ENCODE measurements around the gene MYOF.

DNA sequence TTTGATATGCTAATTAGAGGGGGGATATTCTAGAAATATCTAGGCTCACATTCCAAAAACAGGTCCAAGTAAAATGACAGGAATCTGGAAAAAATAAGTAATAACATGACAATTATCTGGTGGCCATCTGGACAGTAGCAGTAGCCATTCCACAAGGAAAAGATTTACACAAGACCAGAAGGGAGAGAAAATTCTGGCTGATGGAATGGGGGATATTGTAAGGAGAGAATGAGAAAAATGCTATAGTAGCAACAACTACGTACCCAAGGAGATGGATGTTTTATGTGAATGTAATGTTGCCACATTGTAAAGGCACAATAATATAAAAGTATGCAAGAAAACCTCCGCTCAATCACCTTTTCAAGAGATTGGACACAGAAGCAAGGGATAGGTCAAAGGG lies 5.4 kb downstream of the MYOF start:
- TF ChIP-seq, protein P1, sequence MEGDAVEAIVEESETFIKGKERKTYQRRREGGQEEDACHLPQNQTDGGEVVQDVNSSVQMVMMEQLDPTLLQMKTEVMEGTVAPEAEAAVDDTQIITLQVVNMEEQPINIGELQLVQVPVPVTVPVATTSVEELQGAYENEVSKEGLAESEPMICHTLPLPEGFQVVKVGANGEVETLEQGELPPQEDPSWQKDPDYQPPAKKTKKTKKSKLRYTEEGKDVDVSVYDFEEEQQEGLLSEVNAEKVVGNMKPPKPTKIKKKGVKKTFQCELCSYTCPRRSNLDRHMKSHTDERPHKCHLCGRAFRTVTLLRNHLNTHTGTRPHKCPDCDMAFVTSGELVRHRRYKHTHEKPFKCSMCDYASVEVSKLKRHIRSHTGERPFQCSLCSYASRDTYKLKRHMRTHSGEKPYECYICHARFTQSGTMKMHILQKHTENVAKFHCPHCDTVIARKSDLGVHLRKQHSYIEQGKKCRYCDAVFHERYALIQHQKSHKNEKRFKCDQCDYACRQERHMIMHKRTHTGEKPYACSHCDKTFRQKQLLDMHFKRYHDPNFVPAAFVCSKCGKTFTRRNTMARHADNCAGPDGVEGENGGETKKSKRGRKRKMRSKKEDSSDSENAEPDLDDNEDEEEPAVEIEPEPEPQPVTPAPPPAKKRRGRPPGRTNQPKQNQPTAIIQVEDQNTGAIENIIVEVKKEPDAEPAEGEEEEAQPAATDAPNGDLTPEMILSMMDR (IDR thresholded peaks at IDR 0.05), result no peak
- TF ChIP-seq ZFX (IDR thresholded peaks at IDR 0.05; ENCODE audit: borderline replicate concordance), result no peak
